GM12878 (cell line): ENCODE results near the gene PLCG2. TPM values are rescaled to one million over a fixed set of nuclear protein-coding genes. Genes with fewer than 3 reads are reported as not detected.

Experiments
- ATAC-seq: fragments of 200-7000 bp; cut with Tn5 transposase; 3 replicates; pipeline ENCODE4 v1.9.1; 2020; ENCODE audit warnings: mild to moderate bottlenecking, moderate library complexity
- BruUV-seq: library from RNA; stranded (reverse); fragments of 400-500 nt; replicated peaks from 2 replicates; lab custom pipeline; 2021; lab: Mats Ljungman, UMichigan
- CTCF ChIA-PET: fragments of 300-600 bp; sonication (Branson Sonifier 250); formaldehyde crosslinking; extraction: SDS; loops from one replicate; lab custom pipeline; 2021; ENCODE audit warnings: inconsistent platforms; lab: Yijun Ruan, JAX
- POLR2A ChIA-PET: fragments of 350-600 bp; formaldehyde crosslinking; extraction: SDS; loops from one replicate; lab custom pipeline; 2021; ENCODE audit warnings: inconsistent platforms; lab: Charles Lee
- RAD21 ChIA-PET: fragments of 300-600 bp; sonication (Branson Sonifier 250); formaldehyde crosslinking; loops from one replicate; lab custom pipeline; 2023; ENCODE audit warnings: antibody characterized with exemption; ENCODE audit not compliant: unreplicated experiment; lab: Charles Lee
- SMC1A ChIA-PET: fragments of 300-600 bp; sonication (Branson Sonifier 250); formaldehyde crosslinking; loops from one replicate; lab custom pipeline; 2023; ENCODE audit not compliant: unreplicated experiment, uncharacterized antibody; lab: Charles Lee
- DNase-seq: peaks from one replicate; pipeline ENCODE4 v3.0.0-alpha.2; 2011; ENCODE audit warnings: low read depth, low spot score
- FAIRE-seq: peaks from 3 replicates; lab custom pipeline; 2011; peaks lifted over from hg19 to GRCh38; lab: Jason Lieb, UNC
- H2AFZ ChIP-seq: 2 replicates; pipeline ENCODE4 v1.6.0; 2011; ENCODE audit warnings: low read depth, low read length, control low read depth; ENCODE audit not compliant: control insufficient read depth
- H3K27ac ChIP-seq: 2 replicates; pipeline ENCODE4 v1.5.1; 2011; ENCODE audit warnings: control low read depth; ENCODE audit not compliant: control insufficient read depth, insufficient read depth
- H3K27me3 ChIP-seq, 2 experiments: replicated peaks in 1 of 2; 2 replicates each; pipeline versions ENCODE4 v1.6.0 to v1.6.1; 2011; ENCODE audit warnings: low read length in 1 of 2; ENCODE audit not compliant: control insufficient read depth in 2 of 2, insufficient read depth in 2 of 2
- H3K36me3 ChIP-seq, 2 experiments: 2 replicates each; pipeline ENCODE4 v1.5.1; 2011; ENCODE audit warnings: low read length in 1 of 2; ENCODE audit not compliant: control insufficient read depth in 2 of 2, insufficient read depth in 2 of 2
- H3K4me1 ChIP-seq: 2 replicates; pipeline ENCODE4 v1.6.1; 2011; ENCODE audit warnings: mild to moderate bottlenecking, low read length, moderate library complexity, mixed read lengths; ENCODE audit not compliant: control insufficient read depth, insufficient read depth
- H3K4me2 ChIP-seq: 2 replicates; pipeline ENCODE4 v1.6.0; 2011; ENCODE audit warnings: control low read depth; ENCODE audit not compliant: control insufficient read depth, insufficient read depth
- H3K4me3 ChIP-seq: fragments of 200-600 bp; sonication (generic); 2 replicates; pipeline ENCODE4 v1.5.1; 2016
- H3K79me2 ChIP-seq: 2 replicates; pipeline ENCODE4 v1.6.0; 2011; ENCODE audit warnings: low read length; ENCODE audit not compliant: control insufficient read depth, insufficient read depth
- H3K9ac ChIP-seq: 2 replicates; pipeline ENCODE4 v1.8.0; 2011; ENCODE audit warnings: low read length, control low read depth, mixed read lengths; ENCODE audit not compliant: control insufficient read depth, insufficient read depth
- H3K9me3 ChIP-seq: replicated peaks from 3 replicates; pipeline ENCODE4 v1.5.1; 2011; ENCODE audit warnings: mild to moderate bottlenecking, low read length; ENCODE audit not compliant: control insufficient read depth, insufficient read depth
- H4K20me1 ChIP-seq: 2 replicates; pipeline ENCODE4 v1.6.0; 2011; ENCODE audit not compliant: control insufficient read depth, insufficient read depth
- DPF2 ChIP-seq: fragments of 450-650 bp; IDR thresholded peaks from 2 replicates; pipeline ENCODE4 v1.6.1; 2017; ENCODE audit warnings: mild to moderate bottlenecking
- FOS ChIP-seq: IDR thresholded peaks from 3 replicates; pipeline ENCODE4 v1.6.1; 2011; ENCODE audit warnings: borderline replicate concordance; ENCODE audit not compliant: insufficient read length; ENCODE audit errors: extremely low read depth
- MEF2B ChIP-seq: fragments of 450-650 bp; IDR thresholded peaks from 2 replicates; pipeline ENCODE4 v1.6.1; 2018; ENCODE audit warnings: mild to moderate bottlenecking, moderate library complexity; ENCODE audit not compliant: partially characterized antibody, poor library complexity, severe bottlenecking
- SMARCA5 ChIP-seq: fragments of 450-650 bp; IDR thresholded peaks from 2 replicates; pipeline ENCODE4 v1.6.1; 2017; ENCODE audit warnings: mild to moderate bottlenecking
- TAF1 ChIP-seq: IDR thresholded peaks from 2 replicates; pipeline ENCODE4 v1.6.1; 2011; ENCODE audit warnings: mild to moderate bottlenecking, low read depth, low read length, borderline replicate concordance
- WGBS: methylation state at CpG from one replicate; pipeline ENCODE4 v1.1.6; 2016; ENCODE audit warnings: low lambda C conversion rate; ENCODE audit not compliant: insufficient replicate concordance, insufficient coverage; ENCODE audit errors: missing lambda C conversion rate; 5-methylcytosine and 5-hydroxymethylcytosine counted together
- in situ Hi-C: fragments of 300-500 bp; cut with MboI; formaldehyde crosslinking; loops from 9 replicates; pipeline ENCODE4 v1.14.3; 2018; ENCODE audit warnings: mixed read lengths
- intact Hi-C: fragments of 100-400 bp; cut with micrococcal nuclease; formaldehyde crosslinking; loops from one replicate; pipeline ENCODE4 v1.14.2; 2022; ENCODE audit not compliant: unreplicated experiment
- polyA plus RNA-seq, 11 experiments: library from polyadenylated mRNA; depleted of rRNA in 4 of 11; unstranded in 6 of 11; stranded (reverse) in 5 of 11; fragments of >200 nt; fragmentation: Nextera tagmentation in 4 of 11; fragmentation: Illumina TruSeq in 1 of 11; extraction: Ambion mirVana in 4 of 11; extraction: Trizol in 1 of 11; gene quantifications; 1 replicate in 1 of 11; 2 replicates in 10 of 11; pipeline versions ENCODE4 v1.2.1 to v1.2.3, GENCODE V29; 2011 to 2016; ENCODE audit warnings: inconsistent platforms in 2 of 11, missing spikeins in 2 of 11, low read depth in 1 of 11
- total RNA-seq, 4 experiments: library from RNA; depleted of rRNA in 3 of 4; stranded (reverse); fragments of >200 nt in 3 of 4; fragmentation: Illumina TruSeq in 1 of 4; extraction: Trizol in 1 of 4; gene quantifications; 2 replicates each; pipeline versions ENCODE4 v1.2.1 to v1.2.3, GENCODE V29; 2013 to 2021
- TF ChIP-seq, protein P1 (sequence below): fragments of 450-650 bp; IDR thresholded peaks from 2 replicates; pipeline ENCODE4 v1.6.1; 2017; ENCODE audit warnings: mild to moderate bottlenecking, moderate library complexity

PLCG2 gene
- total and polyA plus RNA-seq, 10 of the 15 experiments (the other 5 are each of a cell fraction or from before 2014, with no cell fraction given): 47.6 to 256 (median 149) TPM

DNA sequence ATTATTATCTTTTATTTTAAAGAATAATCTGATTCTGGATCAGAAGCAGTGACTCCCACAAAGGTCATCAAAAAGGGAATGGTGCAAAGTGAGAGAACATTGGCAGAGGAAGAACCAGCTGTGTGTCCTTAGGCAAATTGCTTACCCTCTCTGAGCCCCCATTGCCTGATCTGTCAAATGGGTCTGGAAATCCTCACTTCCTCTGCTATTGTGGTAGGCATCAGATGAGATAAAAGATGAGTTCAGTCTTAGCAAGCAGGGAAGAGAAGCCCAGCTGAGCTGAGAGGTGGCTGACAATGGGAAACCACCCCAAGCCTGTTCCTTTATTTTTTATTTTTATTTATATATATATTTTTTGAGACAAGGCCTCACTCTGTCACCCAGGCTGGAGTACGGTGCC lies 24.2 kb upstream of the PLCG2 start:
- Histone ChIP-seq H3K4me3 (no peak overlapping the region), H3K36me3 (peaks cover 0 to under 1% of the 10 kb centered on the region in 2 experiments; a peak in 1 of 4 replicates), H2AFZ (no peak overlapping the region), H3K27me3 (no peaks in the 10 kb centered on the region), H3K9me3 (no peaks in the 10 kb centered on the region), H3K9ac (no peak overlapping the region), H3K79me2 (no peaks in the 10 kb centered on the region; the same call in 1 of the 2 replicates), H3K27ac (no peak overlapping the region), H3K4me1 (peaks cover 34% of the 10 kb centered on the region), H4K20me1 (no peaks in the 10 kb centered on the region), H3K4me2 (no peak overlapping the region)
- RAD21 ChIA-PET: interaction anchor here (1.1 to 4.2 kb wide), 2 partner anchors 9 to 16 kb away, joined by 3 to 47 read pairs; no protein-coding TSS in a partner anchor
- 100% methylated on average over 1 of the region's 1 CpG for WGBS
- FAIRE-seq (no peak), DNase-seq (no peak), ATAC-seq (no peak)
- POLR2A ChIA-PET: no interaction called here
- intact Hi-C loops: no loop called here
- SMC1A ChIA-PET: interaction anchor here (0.8 to 1.3 kb wide), 2 partner anchors 10 to 11 kb away, joined by 3 to 4 read pairs; no protein-coding TSS in a partner anchor
- TF ChIP-seq MEF2B (no peak), DPF2 (no peak), SMARCA5 (peak; percentile 46; the same call in 1 of the 2 replicates), TAF1 (no peak), FOS (no peak)
- TF ChIP-seq, protein P1, sequence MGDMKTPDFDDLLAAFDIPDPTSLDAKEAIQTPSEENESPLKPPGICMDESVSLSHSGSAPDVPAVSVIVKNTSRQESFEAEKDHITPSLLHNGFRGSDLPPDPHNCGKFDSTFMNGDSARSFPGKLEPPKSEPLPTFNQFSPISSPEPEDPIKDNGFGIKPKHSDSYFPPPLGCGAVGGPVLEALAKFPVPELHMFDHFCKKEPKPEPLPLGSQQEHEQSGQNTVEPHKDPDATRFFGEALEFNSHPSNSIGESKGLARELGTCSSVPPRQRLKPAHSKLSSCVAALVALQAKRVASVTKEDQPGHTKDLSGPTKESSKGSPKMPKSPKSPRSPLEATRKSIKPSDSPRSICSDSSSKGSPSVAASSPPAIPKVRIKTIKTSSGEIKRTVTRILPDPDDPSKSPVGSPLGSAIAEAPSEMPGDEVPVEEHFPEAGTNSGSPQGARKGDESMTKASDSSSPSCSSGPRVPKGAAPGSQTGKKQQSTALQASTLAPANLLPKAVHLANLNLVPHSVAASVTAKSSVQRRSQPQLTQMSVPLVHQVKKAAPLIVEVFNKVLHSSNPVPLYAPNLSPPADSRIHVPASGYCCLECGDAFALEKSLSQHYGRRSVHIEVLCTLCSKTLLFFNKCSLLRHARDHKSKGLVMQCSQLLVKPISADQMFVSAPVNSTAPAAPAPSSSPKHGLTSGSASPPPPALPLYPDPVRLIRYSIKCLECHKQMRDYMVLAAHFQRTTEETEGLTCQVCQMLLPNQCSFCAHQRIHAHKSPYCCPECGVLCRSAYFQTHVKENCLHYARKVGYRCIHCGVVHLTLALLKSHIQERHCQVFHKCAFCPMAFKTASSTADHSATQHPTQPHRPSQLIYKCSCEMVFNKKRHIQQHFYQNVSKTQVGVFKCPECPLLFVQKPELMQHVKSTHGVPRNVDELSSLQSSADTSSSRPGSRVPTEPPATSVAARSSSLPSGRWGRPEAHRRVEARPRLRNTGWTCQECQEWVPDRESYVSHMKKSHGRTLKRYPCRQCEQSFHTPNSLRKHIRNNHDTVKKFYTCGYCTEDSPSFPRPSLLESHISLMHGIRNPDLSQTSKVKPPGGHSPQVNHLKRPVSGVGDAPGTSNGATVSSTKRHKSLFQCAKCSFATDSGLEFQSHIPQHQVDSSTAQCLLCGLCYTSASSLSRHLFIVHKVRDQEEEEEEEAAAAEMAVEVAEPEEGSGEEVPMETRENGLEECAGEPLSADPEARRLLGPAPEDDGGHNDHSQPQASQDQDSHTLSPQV: no peak
- BruUV-seq: no TSS peak
- CTCF ChIA-PET: interaction anchor here (3.3 kb wide), 1 partner anchor 119 kb away, joined by 12 read pairs; no protein-coding TSS in a partner anchor
- in situ Hi-C loops: no loop called here
